Breast epithelium (tissue), 3 donors: ENCODE measurements around the gene DDX10.

ENCODE experiments used
- POLR2A ChIP-seq: fragments of 450-650 bp; IDR thresholded peaks from one replicate; pipeline ENCODE4 v1.6.1; 2016; ENCODE audit warnings: antibody characterized with exemption, mild to moderate bottlenecking, moderate library complexity
- POLR2AphosphoS5 ChIP-seq, 3 donors: sonication (generic); formaldehyde crosslinking; IDR thresholded peaks; one replicate each; pipeline ENCODE4 v1.6.1; 2017; ENCODE audit warnings: antibody characterized with exemption in 3 of 3
- TF ChIP-seq, protein P1 (sequence below), 3 donors: fragments of 450-650 bp; IDR thresholded peaks; one replicate each; pipeline ENCODE4 v1.5.1; 2016 to 2017; ENCODE audit warnings: antibody characterized with exemption in 3 of 3, mild to moderate bottlenecking in 3 of 3, moderate library complexity in 3 of 3

DNA sequence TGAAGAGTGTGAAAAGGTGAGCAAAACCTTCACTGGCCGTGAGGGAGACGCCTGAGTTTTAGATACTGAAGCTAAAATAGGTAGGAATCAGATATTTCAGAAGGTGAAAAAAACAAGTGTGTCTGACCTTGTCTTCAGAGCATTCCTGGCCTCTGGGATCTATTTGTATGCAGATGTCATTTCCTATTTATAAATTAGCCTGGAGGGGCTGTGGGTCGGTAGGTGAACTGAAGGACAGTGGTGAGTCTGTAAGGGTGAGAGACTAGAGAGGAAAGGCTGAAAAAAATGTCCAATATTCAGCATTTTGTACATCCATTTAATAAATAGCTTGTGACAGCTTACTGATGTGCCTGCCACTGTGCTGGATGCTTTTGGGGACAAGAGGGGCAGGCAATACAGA, 302.1 kb downstream of the DDX10 start:
- TF ChIP-seq, protein P1, sequence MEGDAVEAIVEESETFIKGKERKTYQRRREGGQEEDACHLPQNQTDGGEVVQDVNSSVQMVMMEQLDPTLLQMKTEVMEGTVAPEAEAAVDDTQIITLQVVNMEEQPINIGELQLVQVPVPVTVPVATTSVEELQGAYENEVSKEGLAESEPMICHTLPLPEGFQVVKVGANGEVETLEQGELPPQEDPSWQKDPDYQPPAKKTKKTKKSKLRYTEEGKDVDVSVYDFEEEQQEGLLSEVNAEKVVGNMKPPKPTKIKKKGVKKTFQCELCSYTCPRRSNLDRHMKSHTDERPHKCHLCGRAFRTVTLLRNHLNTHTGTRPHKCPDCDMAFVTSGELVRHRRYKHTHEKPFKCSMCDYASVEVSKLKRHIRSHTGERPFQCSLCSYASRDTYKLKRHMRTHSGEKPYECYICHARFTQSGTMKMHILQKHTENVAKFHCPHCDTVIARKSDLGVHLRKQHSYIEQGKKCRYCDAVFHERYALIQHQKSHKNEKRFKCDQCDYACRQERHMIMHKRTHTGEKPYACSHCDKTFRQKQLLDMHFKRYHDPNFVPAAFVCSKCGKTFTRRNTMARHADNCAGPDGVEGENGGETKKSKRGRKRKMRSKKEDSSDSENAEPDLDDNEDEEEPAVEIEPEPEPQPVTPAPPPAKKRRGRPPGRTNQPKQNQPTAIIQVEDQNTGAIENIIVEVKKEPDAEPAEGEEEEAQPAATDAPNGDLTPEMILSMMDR (IDR thresholded peaks at IDR 0.05) = no peak
- TF ChIP-seq POLR2A (no peak), POLR2AphosphoS5 (IDR thresholded peaks at IDR 0.05) (no peak)
